ENCODE data around the gene NR3C2.

GRCh38 chr4:148089624-148090023 is 352.6 kb downstream of the NR3C2 start:
- TF ChIP-seq CTCF (IDR thresholded peaks at IDR 0.05; ENCODE audit: insufficient read depth, low read depth, low read length) = no peak
- no peak for TF ChIP-seq EZH2 (IDR thresholded peaks at IDR 0.05; ENCODE audit: insufficient read depth, low read length)
